DMS 273 (cell line): ENCODE measurements around the gene TYROBP.
"Not testable (repeated sequence)": the region's sequence is repeated elsewhere in the genome, so short reads cannot be mapped to it uniquely, and the experiment has no call there.

Experiments
- DNase-seq: peaks from one replicate; lab custom pipeline; 2025; ENCODE audit not compliant: unreplicated experiment; lab: John Stamatoyannopoulos, UW

TYROBP gene

GRCh38 chr19:35908010-35908441 lies at the start of gene TYROBP:
Gene TYROBP, minus strand, starts transcription at chr19:35908295. Its CDS starts 67 bp downstream, at chr19:35908228.
- no peak for DNase-seq

DNA sequence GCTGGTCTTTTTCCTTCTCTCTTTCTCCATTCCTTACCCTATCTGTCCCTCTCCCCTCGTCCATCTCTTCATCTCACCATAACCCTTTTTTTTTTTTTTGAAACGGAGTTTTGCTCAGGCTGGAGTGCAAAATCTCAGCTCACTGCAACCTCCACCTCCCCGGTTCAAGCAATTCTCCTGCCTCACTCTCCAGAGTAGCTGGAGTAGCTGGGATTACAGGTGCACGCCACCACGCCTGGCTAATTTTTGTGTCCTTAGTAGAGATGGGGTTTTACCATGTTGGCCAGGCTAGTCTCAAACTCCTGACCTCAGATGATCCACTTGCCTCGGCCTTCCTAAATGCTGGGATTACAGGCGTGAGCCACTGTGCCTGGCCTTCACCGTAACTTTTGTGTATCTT lies 49.3 kb upstream of the TYROBP start:
- DNase-seq, result not testable (repeated sequence)

GRCh38 chr19:35955881-35956634 lies 48.0 kb upstream of the TYROBP start:
- no peak for DNase-seq

DNA sequence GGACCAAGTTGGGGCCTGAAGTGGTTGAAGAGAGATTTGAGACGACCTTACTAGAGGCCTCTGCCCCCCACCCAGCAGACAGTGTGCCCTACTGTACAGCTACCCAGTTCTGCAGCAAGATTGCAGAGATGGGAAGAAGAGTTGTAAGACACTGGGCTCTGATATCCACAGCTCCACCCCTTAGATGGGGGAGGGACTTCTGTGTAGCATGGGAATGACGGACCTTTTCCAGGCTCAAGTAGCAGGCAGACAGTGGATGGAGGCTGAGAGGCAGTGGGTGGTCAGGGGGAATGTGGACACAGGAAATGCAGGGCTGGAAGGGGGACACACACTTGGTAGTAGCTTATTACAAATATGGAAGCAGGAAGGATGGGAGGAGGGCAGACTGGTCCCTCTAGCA lies 41.0 kb upstream of the TYROBP start:
- DNase-seq, result no peak

DNA sequence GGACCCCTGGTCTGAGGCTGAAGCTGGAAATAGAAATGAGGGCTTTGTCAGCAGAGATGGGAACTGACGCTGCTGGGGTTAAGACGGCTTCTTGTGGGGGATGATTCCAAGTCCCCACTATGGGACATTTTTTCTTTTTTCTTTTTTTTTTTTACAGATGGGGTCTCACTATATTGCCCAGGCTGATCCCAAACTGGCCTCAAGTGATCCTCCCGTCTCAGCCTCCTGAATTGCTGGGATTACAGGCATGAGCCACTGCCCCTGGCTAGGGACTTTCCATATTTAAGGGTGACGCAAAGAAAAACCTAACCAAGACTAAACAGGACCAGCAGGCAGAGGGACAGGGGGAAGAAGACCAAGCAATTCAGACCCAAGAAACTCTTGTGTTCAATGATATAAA lies 38.1 kb upstream of the TYROBP start:
- DNase-seq, result no peak

DNA sequence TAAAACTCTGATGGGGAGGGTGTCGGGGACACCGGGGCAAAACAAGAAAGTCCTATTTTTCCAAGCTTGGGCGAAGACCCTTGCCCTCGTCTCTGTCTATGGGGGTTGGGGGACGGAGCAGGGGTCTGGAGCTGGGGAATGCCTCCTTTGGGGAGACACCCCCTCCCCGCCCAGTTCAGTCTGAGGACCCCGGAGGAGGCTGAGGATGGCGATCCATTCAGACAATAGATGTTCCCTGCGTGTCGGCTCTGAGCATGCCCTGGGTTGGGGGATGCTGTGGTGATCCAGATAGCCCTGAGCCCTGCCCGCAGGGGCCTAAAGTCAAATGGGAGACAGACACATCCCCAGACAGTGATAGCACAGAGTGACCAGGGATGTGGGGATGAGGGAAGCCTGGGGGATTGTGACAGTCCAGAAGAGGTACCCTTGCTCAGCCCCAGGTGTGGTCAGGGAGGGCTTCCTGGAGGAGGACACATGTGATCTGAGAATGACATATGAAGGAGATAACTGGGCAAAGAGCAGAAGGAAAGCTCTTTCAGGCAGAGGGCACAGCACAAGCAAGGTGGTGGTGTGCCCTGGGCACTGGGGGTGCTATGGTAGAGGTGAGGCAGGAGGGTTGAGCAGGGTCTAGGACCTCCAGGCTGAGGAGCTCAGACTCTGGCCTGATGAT lies 37.2 kb upstream of the TYROBP start:
- DNase-seq, result no peak

GRCh38 chr19:35944556-35944955 lies 36.5 kb upstream of the TYROBP start:
- DNase-seq, result no peak

GRCh38 chr19:35943321-35944301 lies 35.5 kb upstream of the TYROBP start:
- DNase-seq, result no peak

GRCh38 chr19:35942235-35942634 lies 34.1 kb upstream of the TYROBP start:
- no peak for DNase-seq

- no peak for DNase-seq
These were observed 32.7 kb upstream of the TYROBP start for GRCh38 chr19:35940839-35941238.

DNA sequence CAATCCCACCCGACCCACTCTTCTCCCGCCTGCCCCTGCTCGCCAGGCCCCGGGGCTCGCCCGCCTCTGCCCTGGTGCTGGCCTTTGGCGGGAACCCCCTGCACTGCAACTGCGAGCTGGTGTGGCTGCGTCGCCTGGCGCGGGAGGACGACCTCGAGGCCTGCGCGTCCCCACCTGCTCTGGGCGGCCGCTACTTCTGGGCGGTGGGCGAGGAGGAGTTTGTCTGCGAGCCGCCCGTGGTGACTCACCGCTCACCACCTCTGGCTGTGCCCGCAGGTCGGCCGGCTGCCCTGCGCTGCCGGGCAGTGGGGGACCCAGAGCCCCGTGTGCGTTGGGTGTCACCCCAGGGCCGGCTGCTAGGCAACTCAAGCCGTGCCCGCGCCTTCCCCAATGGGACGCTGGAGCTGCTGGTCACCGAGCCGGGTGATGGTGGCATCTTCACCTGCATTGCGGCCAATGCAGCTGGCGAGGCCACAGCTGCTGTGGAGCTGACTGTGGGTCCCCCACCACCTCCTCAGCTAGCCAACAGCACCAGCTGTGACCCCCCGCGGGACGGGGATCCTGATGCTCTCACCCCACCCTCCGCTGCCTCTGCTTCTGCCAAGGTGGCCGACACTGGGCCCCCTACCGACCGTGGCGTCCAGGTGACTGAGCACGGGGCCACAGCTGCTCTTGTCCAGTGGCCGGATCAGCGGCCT lies 32.1 kb upstream of the TYROBP start:
- no peak for DNase-seq

GRCh38 chr19:35939307-35940077 lies 31.4 kb upstream of the TYROBP start:
- DNase-seq, result no peak

- no peak for DNase-seq
These were observed 30.5 kb upstream of the TYROBP start for GRCh38 chr19:35938282-35939224.

DNA sequence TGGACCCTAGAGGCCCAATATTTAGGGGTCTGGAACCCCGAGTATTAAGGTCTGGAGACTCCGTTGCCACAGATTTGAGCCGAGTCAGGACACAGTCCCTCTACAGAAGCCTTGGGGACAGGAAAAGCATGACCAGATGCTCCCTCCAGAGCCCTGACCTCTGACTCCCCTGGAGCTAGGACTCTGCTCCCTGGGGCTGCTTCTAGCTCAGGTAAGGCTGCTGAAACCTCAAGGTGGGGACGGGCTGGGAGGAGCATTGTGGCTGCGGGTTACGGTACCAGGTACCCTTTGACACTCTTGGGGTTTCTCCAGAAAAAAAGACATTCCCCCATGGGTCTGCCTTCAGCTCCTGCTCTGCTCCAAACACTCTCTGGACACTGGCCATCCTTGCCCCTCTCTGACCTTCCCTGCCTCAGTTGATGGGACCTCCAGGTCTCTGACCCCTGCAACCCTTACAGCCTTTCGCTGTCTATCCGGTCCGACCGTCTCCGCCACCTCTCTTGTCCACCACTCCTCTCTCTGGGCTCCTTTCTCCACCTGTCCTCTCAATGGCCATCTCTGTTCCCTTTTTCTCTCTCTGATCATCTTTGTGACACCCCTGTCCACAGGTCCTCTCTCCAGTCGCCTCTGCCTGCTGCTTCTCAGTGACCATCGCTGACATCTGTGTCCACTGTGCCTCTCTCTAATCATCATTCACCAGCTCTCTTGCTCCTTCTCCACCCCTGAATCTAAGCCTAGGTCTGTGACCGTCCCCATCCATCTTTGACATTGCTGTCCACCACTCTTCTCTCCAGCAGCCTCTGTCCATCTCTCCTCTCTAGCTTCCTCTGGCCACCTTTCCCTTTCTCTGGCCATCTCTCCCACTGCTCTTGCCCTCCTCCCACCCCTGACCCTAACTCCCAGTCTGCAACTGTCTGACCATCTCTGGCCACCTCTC lies 29.5 kb upstream of the TYROBP start:
- no peak for DNase-seq

GRCh38 chr19:35936738-35937268 lies 28.7 kb upstream of the TYROBP start:
- DNase-seq, result no peak

- DNase-seq, result peak; percentile 95
These were observed 28.0 kb upstream of the TYROBP start, which contains the start of gene LRFN3 for GRCh38 chr19:35935911-35936737. Gene LRFN3, plus strand, starts transcription at chr19:35936374. Its CDS starts 3,052 bp downstream, at chr19:35939426.
